Stimulated activated CD8-positive, alpha-beta memory T cell treated with anti-CD3 and anti-CD28 coated beads, Interleukin-7, amount 100 ng/mL, for 24 hours (primary cell): ENCODE results near the gene RGS2.

Experiments
- DNase-seq: peaks from one replicate; pipeline ENCODE4 v3.0.0-alpha.2; 2020; ENCODE audit warnings: low read depth

RGS2 gene

DNA sequence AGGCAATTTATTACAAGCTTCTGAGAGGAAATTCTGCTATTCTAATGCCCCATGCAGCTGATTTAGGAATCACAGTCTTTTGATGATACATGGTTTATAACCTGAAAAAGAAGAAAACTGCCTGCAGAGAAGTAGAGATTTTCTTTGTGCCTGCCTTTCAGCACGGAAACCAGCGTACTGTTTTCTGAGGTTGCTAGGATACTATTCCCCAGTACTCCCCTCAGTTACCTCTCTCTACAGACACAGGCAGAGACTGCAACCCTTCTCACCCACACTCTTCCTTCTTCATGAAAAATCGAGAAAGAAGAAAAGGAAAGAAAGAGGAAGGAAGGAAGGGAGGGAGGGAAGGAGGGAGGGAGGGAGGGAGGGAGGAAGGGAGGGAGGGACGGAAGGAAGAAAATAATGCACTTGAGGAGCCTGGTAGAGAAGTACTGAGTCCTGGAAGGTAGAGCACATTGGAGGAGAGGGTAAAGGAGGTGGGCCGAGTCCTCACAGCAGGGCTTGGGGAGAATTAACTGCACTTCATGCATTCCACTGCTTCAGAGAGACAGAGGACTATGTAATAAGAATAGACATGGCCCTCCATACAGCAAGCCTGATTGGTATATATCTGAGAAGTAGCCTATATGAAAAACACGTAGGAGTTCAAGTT lies 21.9 kb downstream of the RGS2 start:
- no peak for DNase-seq

DNA sequence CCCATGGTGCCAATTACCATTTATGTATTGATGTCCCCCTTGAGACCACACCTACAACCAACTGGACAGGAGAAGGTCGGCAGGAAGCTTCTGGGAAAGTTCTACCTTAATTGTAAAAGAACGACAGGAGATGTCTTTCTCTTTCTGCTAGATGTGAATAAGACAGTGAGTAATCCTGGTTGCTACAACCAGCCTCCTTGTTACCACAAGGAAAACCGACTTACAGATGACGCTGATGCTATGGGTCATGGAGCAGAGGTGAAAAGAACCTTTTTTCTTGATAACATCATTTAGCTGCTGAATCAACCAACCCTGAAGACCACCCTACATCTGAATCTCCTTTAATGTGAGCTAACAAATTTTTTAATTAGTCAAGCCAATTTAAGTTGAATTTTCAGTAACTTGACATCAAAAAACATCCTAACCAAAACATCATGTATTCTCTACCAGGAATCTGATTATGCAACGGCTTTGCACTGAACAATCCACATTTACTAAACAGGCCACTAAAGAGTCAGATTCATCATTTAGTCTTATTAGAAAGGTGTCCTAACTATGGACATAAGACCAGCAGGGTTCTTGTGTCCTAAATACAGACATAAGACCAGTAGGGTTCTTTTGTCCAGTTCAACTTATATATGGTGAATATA lies 23.0 kb downstream of the RGS2 start:
- no peak for DNase-seq

DNA sequence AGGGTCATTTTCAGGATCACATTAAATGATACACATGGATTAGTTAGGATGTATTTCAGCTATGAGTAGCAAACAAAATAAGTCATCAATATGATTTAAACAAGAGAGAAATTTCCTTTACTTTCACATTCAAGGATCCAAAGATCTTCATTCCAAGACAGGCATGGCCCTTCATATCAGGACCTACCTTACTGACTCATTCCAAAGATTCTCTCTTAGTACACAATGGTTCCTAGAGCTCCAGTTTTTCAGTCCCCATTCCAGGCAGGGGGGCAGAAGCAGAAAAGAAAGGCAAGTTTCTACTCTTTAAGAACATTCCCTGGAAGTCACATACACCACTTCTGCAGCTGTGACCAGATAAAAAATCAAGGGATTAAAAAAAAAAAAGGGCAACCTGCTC lies 23.7 kb downstream of the RGS2 start:
- DNase-seq: no peak

DNA sequence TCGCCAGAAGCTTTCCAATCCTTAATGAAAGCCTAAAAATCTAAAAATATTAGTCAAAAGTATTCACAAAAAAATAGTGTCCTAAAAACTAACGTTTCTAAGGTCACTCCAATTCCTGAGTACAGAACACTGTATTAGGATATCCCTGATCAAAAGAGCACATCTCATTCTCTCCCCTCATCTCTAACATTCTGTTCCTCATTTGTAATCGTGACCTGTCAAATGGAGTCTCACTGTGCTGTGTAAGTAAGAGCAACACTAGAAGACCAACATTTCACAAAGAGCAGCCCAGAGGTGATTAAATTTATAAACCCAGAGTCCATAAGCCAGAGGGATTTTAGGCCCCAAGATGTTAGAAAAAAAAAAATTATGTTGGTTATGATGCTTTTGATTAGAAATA lies 26.3 kb downstream of the RGS2 start:
- no peak for DNase-seq

DNA sequence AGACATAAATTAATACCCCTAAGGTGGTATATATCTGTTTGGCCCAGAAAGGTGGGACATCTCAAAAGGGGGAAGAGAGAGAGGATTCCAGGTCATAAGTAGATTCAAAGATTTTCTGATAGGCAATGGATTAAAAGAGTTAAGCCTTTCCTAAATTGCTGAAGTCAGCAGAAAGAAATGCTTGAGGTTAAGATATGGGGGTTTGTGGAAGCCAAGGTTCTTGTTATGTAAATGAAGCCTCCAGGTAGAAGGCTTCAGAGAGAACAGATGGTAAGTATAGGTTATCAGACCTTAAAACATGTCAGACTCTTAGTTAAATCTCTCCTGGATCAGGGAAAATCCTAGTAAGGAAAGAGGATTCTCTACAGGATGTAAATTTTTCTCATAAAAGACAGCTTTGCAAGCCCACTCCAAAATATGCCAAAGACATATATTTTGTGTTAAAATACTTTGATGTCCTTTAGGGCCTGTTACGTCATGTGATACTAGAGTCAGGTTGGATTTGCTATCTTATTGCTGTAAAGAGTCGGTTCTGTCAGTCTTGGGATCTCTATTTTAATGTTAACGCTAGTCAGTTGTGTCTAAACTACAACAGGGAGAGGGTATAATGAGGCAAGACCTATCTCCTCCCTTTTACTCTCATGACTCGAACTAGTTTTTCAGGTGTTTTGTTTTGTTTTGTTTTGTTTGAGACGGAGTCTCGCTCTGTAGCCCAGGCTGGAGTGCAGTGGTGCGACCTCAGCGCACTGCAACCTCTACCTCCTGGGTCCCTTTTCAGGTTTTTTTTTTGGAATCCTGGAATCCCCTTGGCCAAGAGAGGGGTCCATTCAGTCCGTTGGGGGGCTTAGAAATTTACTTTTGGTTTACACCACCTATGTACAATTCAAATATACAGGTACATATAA lies 30.6 kb downstream of the RGS2 start:
- DNase-seq: no peak

DNA sequence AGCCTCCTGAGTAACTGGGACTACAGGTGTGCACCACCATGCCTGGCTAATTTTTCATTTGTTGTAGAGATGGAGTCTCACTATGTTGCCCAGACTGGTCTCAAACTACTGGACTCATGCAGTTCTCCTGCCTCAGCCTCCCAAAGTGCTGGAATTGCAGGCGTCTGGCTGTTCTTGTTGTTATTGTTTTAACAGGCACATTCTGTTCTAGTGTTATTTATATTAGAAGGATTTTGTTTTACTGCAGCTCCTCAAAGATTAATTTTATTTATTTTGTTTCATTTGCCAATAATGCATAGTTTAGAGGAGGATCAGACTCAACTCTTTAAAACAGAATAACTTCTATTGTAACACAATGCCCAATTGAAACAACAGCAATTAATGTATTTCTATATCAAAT lies 35.5 kb downstream of the RGS2 start:
- DNase-seq: no peak

DNA sequence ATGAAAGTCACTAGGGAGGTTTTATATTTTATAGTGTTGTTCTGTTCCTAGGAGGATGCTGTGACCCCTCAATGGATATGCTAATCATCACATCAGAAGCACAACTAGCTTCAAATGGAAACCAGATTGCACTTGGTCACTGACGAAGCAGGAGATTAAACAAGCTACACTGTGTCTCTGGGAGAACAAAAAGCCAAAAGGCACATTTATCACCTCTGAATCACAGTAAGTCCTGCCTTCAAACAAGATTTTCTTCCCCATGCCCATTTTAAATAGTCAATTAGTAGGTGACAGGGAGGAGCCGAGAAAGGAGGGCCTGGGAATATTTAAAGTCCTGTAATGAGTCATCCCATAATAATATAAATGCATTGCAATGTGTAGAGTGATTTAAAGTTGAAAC lies 38.1 kb downstream of the RGS2 start:
- DNase-seq: no peak

DNA sequence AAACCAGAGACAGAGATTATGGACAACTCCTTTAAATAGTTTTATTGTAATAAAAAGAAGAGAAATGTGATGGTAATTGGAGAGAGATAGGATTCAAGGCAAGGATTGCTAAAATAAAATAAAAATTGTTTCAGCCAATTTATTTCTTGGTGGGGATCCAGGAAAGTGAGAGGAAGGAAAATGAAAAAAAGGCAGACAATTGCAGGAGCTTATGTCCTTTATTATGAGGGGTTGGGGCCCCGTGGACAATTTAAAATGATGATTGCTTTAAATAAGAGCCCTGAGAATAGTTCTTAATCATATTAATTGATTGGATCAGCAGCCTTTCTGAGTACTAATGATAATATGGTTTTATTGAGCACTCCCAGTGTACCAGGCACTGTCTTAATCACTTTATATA lies 40.2 kb downstream of the RGS2 start:
- DNase-seq: no peak

DNA sequence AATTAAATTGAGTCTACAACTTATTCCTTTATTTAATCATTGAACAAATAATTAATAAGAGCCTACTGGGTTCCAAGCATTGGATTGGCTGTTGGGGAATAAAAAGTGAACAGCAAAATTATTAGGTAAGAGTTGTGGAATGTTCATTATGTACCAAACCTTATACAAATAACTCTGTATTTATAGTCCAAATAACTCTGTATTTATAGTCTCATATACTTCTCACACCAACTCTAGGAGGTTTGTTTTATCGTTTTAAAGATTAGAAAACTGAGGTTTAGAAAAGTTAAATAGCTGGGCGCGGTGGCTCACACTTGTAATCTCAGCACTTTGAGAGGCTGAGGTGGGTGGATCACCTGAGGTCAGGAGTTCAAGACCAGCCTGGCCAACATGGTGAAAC lies 40.6 kb downstream of the RGS2 start:
- DNase-seq: no peak

DNA sequence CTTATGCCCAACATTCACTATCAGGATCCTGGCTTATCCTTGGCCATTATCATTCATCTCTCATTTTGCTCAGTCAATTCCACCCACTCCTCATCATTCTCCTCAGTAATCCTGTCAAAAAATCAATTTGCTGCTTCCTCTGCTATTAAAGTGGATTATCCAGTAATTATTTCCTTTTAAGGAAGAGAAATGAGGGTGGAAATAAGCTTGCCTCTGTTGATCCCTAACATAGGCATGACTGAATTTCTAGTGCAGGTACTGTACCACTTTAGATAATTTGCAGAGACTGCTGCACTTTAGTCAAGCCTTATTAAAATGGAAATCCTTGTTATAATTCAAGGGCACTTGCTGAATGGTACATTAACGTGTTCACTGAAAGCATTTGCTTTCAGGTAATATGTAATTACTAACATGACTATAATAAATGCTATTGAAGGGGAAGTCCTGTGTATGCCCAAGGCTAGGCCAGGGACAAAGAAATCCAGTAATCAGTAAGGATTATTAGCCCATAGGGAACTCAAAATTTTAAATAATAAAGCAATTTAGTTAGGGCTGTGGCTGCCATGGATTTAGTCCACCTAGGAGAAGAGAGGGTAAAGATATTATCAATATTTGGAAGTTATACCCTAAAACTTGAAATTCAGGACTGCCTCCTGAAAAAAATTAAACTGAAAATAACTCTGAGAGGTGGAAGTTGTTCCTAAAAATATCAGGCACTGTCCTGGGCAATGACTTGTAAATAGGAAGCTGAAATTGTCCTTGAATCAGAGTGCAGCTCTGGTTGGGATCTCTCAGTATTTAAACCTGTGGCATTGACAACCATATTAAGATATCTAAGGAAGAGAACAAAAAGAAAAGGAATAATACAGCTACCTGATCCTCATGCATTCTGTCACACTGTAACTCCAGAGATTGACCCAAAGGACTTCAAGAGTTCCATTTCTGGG lies 43.4 kb downstream of the RGS2 start:
- DNase-seq: no peak

DNA sequence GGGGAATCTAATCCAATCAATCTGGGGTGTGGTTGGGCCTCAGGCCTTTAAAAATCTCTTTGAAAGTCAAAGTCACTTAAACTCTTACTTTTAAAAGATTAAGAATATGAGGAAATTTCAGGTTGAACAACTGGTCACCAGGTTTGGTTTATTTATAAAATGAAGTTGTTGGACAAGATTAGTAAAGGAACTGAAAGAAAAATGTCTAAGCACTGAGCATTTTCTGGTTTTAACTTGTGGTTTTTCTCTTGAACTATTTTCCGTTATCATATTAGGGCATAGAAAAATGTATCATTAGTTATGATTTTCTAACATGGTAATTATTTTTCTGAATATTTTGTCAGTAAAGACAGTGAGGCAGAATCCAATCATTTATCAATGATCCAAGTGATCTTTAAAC lies 49.6 kb downstream of the RGS2 start:
- no peak for DNase-seq

DNA sequence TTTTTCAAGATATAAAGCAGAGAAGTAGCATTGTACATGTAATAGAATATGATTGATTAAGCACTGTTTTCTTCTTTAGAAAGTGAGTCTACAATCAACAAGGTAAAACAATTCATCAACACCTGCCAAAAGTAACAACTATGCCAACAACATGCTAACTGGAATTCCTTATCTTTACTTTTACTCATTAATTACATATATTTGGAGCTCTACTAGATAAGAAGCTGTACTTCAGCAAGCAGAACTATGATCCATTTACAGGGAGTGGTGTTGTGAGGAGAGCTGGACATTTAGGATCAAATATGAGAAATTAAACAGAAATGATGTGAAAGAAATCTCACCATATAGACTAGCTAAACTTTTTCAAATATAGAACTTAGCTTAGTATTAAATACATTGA lies 51.0 kb downstream of the RGS2 start:
- no peak for DNase-seq

DNA sequence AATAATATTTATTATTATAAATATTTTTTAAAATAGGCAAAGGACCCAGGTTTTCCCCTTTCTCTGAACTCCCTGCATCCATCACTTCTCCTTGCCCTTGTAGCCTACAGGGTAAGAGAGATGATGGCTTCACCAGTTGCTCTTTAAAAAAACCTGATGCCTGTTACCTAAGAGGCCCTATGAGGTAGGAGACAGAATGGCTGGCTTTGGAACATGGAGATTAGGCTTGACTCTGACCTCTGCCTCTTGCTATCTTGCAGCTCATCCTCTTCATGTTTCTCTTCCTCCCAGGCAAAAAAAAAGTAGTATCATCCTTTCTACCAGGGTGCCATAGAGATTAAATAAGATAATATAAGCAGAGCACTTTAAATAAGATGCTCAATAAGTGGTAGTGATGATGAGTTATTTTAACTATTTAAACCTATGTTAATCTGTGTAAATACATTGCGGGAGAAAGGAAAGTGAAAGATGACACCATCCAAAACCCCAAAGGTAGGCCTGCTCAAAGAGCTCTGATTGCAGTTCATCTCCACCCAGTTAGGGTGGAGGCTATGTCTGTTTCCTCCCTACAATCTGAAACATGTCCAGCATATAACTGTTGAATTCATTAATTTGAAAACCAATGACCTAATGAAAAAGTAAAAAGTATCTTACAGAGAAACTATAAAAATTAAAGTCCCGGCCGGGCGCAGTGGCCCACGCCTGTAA lies 51.8 kb downstream of the RGS2 start:
- DNase-seq: no peak

DNA sequence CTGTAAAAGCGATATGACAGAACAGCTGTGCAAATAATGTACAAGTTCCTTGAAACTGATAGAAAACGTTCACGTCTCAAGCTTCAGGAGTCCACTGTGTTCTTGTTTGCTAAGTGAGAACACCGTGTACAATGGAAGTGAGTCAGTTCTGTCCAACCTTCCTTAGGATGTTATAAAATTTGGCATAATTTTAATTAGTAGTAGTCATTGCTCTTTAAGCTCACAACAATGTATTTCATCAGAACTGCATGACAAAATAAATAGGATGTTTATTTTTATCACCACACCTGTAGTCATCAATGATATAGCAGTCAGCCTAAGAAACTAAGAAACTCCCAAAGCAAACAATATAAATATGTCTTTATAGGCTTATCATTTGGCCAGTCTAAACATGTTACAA lies 53.0 kb downstream of the RGS2 start:
- no peak for DNase-seq
